Small intestine (tissue), 7 donors: ENCODE results near the gene AFDN. TPM values are rescaled to one million over a fixed set of nuclear protein-coding genes. Genes with fewer than 3 reads are reported as not detected.

ENCODE experiments used
- DNase-seq, 2 donors: peaks; one replicate each; pipeline versions ENCODE4 v3.0.0 to v3.0.0-alpha.2; 2013
- FAIRE-seq: peaks from 2 replicates; lab custom pipeline; 2012; peaks lifted over from hg19 to GRCh38; lab: Jason Lieb, UNC
- H3K27ac ChIP-seq, 3 donors: one replicate each; pipeline ENCODE4 v1.5.1; 2013; ENCODE audit warnings: low read length in 2 of 3, mild to moderate bottlenecking in 2 of 3, control low read depth in 1 of 3, inconsistent platforms in 1 of 3, low read depth in 1 of 3, moderate library complexity in 1 of 3
- H3K27me3 ChIP-seq, 3 donors: one replicate each; pipeline ENCODE4 v1.6.1; 2013; ENCODE audit warnings: low read length in 3 of 3, inconsistent platforms in 1 of 3; ENCODE audit not compliant: control insufficient read depth in 3 of 3, insufficient read depth in 3 of 3
- H3K36me3 ChIP-seq, 3 donors: one replicate each; pipeline ENCODE4 v1.6.1; 2013; ENCODE audit warnings: low read length in 3 of 3, inconsistent platforms in 1 of 3, low read depth in 1 of 3, mild to moderate bottlenecking in 1 of 3, moderate library complexity in 1 of 3; ENCODE audit not compliant: control insufficient read depth in 3 of 3, insufficient read depth in 2 of 3
- H3K4me1 ChIP-seq, 3 donors: one replicate each; pipeline ENCODE4 v1.6.1; 2013; ENCODE audit warnings: low read length in 2 of 3, inconsistent platforms in 1 of 3, low read depth in 1 of 3, mild to moderate bottlenecking in 1 of 3, moderate library complexity in 1 of 3; ENCODE audit not compliant: control insufficient read depth in 3 of 3, insufficient read depth in 2 of 3
- H3K4me3 ChIP-seq, 3 donors: one replicate each; pipeline ENCODE4 v1.5.1; 2013; ENCODE audit warnings: low read length in 3 of 3, control low read depth in 1 of 3, inconsistent platforms in 1 of 3, low read depth in 1 of 3, mild to moderate bottlenecking in 1 of 3, moderate library complexity in 1 of 3
- H3K9me3 ChIP-seq, 2 donors: one replicate each; pipeline ENCODE4 v1.6.1; 2013; ENCODE audit warnings: low read depth in 1 of 2, low read length in 1 of 2; ENCODE audit not compliant: control insufficient read depth in 2 of 2, insufficient read depth in 1 of 2
- WGBS, 3 donors: extraction: QIAGEN DNeasy Blood & Tissue Kit; methylation state at CpG; one replicate each; pipeline ENCODE4 v1.1.7; 2013; 5-methylcytosine and 5-hydroxymethylcytosine counted together
- polyA plus RNA-seq, 4 donors: library from polyadenylated mRNA; stranded (reverse) in 3 of 4; unstranded in 1 of 4; fragments of 200-250 nt in 3 of 4; fragments of 120-200 nt in 1 of 4; gene quantifications; one replicate each; pipeline versions ENCODE4 v1.2.1 to v1.2.3, GENCODE V29; 2013
- donor health status: healthy with polysubstance abuse.
- donor health status: control.
- donor health status: control.
- donor health status: Bipolar disorder and iron deficiency.
- donor health status: healthy.

The AFDN gene
- polyA plus RNA-seq, 4 donors, result 46.0 to 202 (median 67.9) TPM

- Histone ChIP-seq H3K36me3 (peaks cover 0 to 3% (median 0%) of the 10 kb centered on the region in 3 donors), H3K9me3 (peaks cover 0 to 5% of the 10 kb centered on the region in 2 donors), H3K27ac (peak overlapping the region in 1 of 3 donors; percentile 22), H3K4me3 (no peak overlapping the region), H3K4me1 (peaks cover 0 to 58% (median 0%) of the 10 kb centered on the region in 3 donors), H3K27me3 (peaks cover 0 to 2% (median 2%) of the 10 kb centered on the region in 3 donors)
- DNase-seq (peak; percentile 48 to 70), FAIRE-seq (no peak)
- 22 to 49% (median 37%) methylated on average over 9 of the region's 9 CpGs for WGBS, 3 donors
Observed at GRCh38 chr6:167793421-167793820, 33.3 kb upstream of the AFDN start.

- H3K27ac ChIP-seq, result peak overlapping the region in 1 of 3 donors; percentile 80
- H3K4me1 ChIP-seq, result peaks cover 0 to 62% (median 0%) of the 10 kb centered on the region in 3 donors
- H3K36me3 ChIP-seq, result peaks cover 0 to 3% (median 0%) of the 10 kb centered on the region in 3 donors
- FAIRE-seq (no peak), DNase-seq (peak in 1 of 2 donors; percentile 65)
- H3K9me3 ChIP-seq, result peaks cover 0 to 5% of the 10 kb centered on the region in 2 donors
- no peak overlapping the region for H3K4me3 ChIP-seq
- WGBS, 3 donors, result 40 to 78% (median 52%) methylated on average over 18 of the region's 18 CpGs
- H3K27me3 ChIP-seq, result peaks cover 0 to 2% (median 2%) of the 10 kb centered on the region in 3 donors
Observed at GRCh38 chr6:167794161-167795157, 32.3 kb upstream of the AFDN start.

GRCh38 chr6:167795321-167795811, 31.3 kb upstream of the AFDN start:
- DNase-seq, result no peak
- WGBS, 3 donors, result 27 to 61% (median 43%) methylated on average over 17 of the region's 17 CpGs
- H3K27me3 ChIP-seq, result peaks cover 0 to 2% (median 2%) of the 10 kb centered on the region in 3 donors
- peaks cover 0 to 5% of the 10 kb centered on the region in 2 donors for H3K9me3 ChIP-seq
- H3K27ac ChIP-seq, result peak overlapping the region in 2 of 3 donors; percentile 13 to 80
- H3K36me3 ChIP-seq, result peaks cover 0 to 3% (median 0%) of the 10 kb centered on the region in 3 donors
- peak overlapping the region in 1 of 3 donors; percentile 48 for H3K4me3 ChIP-seq
- FAIRE-seq, result no peak
- H3K4me1 ChIP-seq, result peaks cover 0 to 66% (median 0%) of the 10 kb centered on the region in 3 donors

GRCh38 chr6:167795874-167796191, 30.9 kb upstream of the AFDN start:
- 44 to 87% (median 50%) methylated on average over 10 of the region's 10 CpGs for WGBS, 3 donors
- no peak for DNase-seq
- Histone ChIP-seq H3K36me3 (peaks cover 0 to 3% (median 0%) of the 10 kb centered on the region in 3 donors), H3K9me3 (peaks cover 0 to 5% of the 10 kb centered on the region in 2 donors), H3K27ac (peak overlapping the region in 2 of 3 donors; percentile 72 to 80), H3K4me3 (peak overlapping the region in 2 of 3 donors; percentile 46 to 48), H3K4me1 (peaks cover 0 to 65% (median 0%) of the 10 kb centered on the region in 3 donors), H3K27me3 (peaks cover 0 to 2% (median 2%) of the 10 kb centered on the region in 3 donors)
- no peak for FAIRE-seq

- Histone ChIP-seq H3K27me3 (peaks cover 0 to 2% (median 2%) of the 10 kb centered on the region in 3 donors), H3K4me1 (peaks cover 0 to 59% (median 0%) of the 10 kb centered on the region in 3 donors), H3K27ac (peak overlapping the region in 2 of 3 donors; percentile 72 to 80), H3K9me3 (peaks cover 0 to 5% of the 10 kb centered on the region in 2 donors), H3K36me3 (peaks cover 0 to 3% (median 0%) of the 10 kb centered on the region in 3 donors), H3K4me3 (peak overlapping the region in 2 of 3 donors; percentile 46 to 48)
- DNase-seq (peak; percentile 56 to 78), FAIRE-seq (no peak)
- 17 to 46% (median 24%) methylated on average over 36 to 43 of the region's 43 CpGs for WGBS, 3 donors
Observed at GRCh38 chr6:167796192-167796981, 30.3 kb upstream of the AFDN start.

GRCh38 chr6:167797011-167797471, 29.7 kb upstream of the AFDN start:
- Histone ChIP-seq H3K27ac (peak overlapping the region in 2 of 3 donors; percentile 72 to 80), H3K4me3 (peak overlapping the region in 2 of 3 donors; percentile 46 to 48), H3K9me3 (peaks cover 0 to 5% of the 10 kb centered on the region in 2 donors), H3K36me3 (peaks cover 0 to 3% (median 0%) of the 10 kb centered on the region in 3 donors), H3K4me1 (peaks cover 0 to 53% (median 0%) of the 10 kb centered on the region in 3 donors), H3K27me3 (peaks cover 0 to 2% (median 2%) of the 10 kb centered on the region in 3 donors)
- FAIRE-seq (no peak), DNase-seq (peak; percentile 84 to 89)
- WGBS, 3 donors, result 38 to 81% (median 47%) methylated on average over 30 to 31 of the region's 31 CpGs

GRCh38 chr6:167797476-167798265, 29.0 kb upstream of the AFDN start:
- no peak overlapping the region for H3K4me3 ChIP-seq

More at GRCh38 chr6:167797476-167798265, 29.0 kb upstream of the AFDN start:
- Histone ChIP-seq H3K27ac (peak overlapping the region in 2 of 3 donors; percentile 69 to 80), H3K9me3 (peaks cover 0 to 5% of the 10 kb centered on the region in 2 donors), H3K36me3 (peaks cover 0 to 3% (median 0%) of the 10 kb centered on the region in 3 donors), H3K4me1 (peaks cover 0 to 51% (median 0%) of the 10 kb centered on the region in 3 donors), H3K27me3 (peaks cover 0 to 2% (median 2%) of the 10 kb centered on the region in 3 donors)
- DNase-seq (no peak), FAIRE-seq (no peak)
- 85 to 89% (median 87%) methylated on average over 20 of the region's 20 CpGs for WGBS, 3 donors
